Chondrocyte (in vitro differentiated cells): ENCODE measurements around the gene GJA10. TPM values are rescaled to one million over a fixed set of nuclear protein-coding genes. Genes with fewer than 3 reads are reported as not detected.
"Not testable (repeated sequence)": the region's sequence is repeated elsewhere in the genome, so short reads cannot be mapped to it uniquely, and the experiment has no call there.

ENCODE experiments used
- DNase-seq: peaks from one replicate; pipeline ENCODE4 v3.0.0; 2021; ENCODE audit warnings: mixed read lengths, low spot score
- H3K27ac Mint-ChIP-seq: one replicate; pipeline ENCODE4 v1.8.0; 2021; ENCODE audit warnings: mild to moderate bottlenecking, moderate library complexity, mixed read lengths; ENCODE audit not compliant: unreplicated experiment
- H3K27me3 Mint-ChIP-seq: 2 replicates; pipeline ENCODE4 v1.8.0; 2021; ENCODE audit warnings: low read depth, mixed read lengths
- H3K36me3 Mint-ChIP-seq: 2 replicates; pipeline ENCODE4 v1.8.0; 2021; ENCODE audit warnings: low read depth, mixed read lengths
- H3K4me1 Mint-ChIP-seq: 2 replicates; pipeline ENCODE4 v1.8.0; 2021; ENCODE audit warnings: low read depth, mild to moderate bottlenecking, mixed read lengths
- H3K4me3 Mint-ChIP-seq: one replicate; pipeline ENCODE4 v1.8.0; 2021; ENCODE audit warnings: mild to moderate bottlenecking, moderate library complexity, mixed read lengths; ENCODE audit not compliant: unreplicated experiment
- H3K9me3 Mint-ChIP-seq: 2 replicates; pipeline ENCODE4 v1.8.0; 2021; ENCODE audit warnings: low read depth, mixed read lengths
- long read RNA-seq: library from polyadenylated mRNA; stranded (forward); transcript quantifications from one replicate; pipeline ENCODE4 v2.0.0, GENCODE V29; 2021
- total RNA-seq: library from RNA; stranded (reverse); gene quantifications from 3 replicates; pipeline ENCODE4 v1.2.1, GENCODE V29; 2021
- TF ChIP-seq, protein P1 (sequence below): fragments of 200-600 bp; sonication (generic); IDR thresholded peaks from 2 replicates; pipeline ENCODE4 v1.5.0; 2021; ENCODE audit warnings: antibody characterized with exemption, mild to moderate bottlenecking, moderate library complexity

The GJA10 gene
- total RNA-seq: not detected in 3 replicates
- long read RNA-seq: 0 reads

DNA sequence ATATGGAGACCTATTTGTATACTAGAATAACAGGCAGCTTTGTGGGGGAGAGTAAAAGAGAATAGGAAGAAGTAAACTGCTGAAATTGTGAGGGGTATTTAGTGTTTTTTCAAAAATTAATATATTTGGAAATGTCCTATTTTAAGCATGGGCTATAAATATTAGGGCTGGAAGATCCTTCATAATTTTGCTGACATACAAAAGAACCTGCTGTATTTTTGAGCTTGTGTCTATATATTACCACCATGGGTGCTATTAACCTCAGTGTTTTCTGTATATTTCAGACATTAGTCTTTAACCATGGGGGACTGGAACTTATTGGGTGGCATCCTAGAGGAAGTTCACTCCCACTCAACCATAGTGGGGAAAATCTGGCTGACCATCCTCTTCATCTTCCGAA is at the start of gene GJA10:
Gene GJA10, plus strand, starts transcription at position 301 of the 400 bp plus-strand sequence. Its CDS starts 0 bp downstream, at position 301.
- DNase-seq: no peak
- Mint-ChIP-seq H3K27me3 (peaks cover 34% of the 10 kb centered on the region), H3K27ac (no peak within 1 kb of the TSS), H3K4me3 (no peak within 1 kb of the TSS), H3K9me3 (no peaks in the 10 kb centered on the region), H3K4me1 (no peaks in the 10 kb centered on the region), H3K36me3 (no peaks in the 10 kb centered on the region)
- TF ChIP-seq, protein P1, sequence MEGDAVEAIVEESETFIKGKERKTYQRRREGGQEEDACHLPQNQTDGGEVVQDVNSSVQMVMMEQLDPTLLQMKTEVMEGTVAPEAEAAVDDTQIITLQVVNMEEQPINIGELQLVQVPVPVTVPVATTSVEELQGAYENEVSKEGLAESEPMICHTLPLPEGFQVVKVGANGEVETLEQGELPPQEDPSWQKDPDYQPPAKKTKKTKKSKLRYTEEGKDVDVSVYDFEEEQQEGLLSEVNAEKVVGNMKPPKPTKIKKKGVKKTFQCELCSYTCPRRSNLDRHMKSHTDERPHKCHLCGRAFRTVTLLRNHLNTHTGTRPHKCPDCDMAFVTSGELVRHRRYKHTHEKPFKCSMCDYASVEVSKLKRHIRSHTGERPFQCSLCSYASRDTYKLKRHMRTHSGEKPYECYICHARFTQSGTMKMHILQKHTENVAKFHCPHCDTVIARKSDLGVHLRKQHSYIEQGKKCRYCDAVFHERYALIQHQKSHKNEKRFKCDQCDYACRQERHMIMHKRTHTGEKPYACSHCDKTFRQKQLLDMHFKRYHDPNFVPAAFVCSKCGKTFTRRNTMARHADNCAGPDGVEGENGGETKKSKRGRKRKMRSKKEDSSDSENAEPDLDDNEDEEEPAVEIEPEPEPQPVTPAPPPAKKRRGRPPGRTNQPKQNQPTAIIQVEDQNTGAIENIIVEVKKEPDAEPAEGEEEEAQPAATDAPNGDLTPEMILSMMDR: no peak

DNA sequence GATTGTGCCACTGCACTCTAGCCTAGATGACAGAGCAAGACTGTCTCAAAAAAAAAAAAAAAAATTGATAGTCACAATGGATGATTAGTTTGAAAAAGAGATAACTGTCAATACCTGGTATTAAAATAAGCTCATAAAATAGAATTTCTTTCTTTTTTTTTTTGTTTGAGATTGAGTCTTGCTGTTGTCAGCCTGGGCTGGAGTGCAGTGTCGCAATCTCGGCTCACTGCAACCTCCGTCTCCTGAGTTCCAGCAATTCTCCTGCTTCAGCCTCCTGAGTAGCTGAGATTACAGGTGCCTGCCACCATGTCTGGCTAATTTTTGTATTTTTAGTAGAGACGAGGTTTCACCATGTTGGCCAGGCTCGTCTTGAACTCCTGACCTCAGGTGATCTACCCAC is 46.8 kb upstream of the GJA10 start:
- H3K4me1 Mint-ChIP-seq: peaks cover 11% of the 10 kb centered on the region
- H3K4me3 Mint-ChIP-seq, H3K27ac Mint-ChIP-seq, H3K36me3 Mint-ChIP-seq, DNase-seq, H3K27me3 Mint-ChIP-seq, H3K9me3 Mint-ChIP-seq: not testable (repeated sequence)

DNA sequence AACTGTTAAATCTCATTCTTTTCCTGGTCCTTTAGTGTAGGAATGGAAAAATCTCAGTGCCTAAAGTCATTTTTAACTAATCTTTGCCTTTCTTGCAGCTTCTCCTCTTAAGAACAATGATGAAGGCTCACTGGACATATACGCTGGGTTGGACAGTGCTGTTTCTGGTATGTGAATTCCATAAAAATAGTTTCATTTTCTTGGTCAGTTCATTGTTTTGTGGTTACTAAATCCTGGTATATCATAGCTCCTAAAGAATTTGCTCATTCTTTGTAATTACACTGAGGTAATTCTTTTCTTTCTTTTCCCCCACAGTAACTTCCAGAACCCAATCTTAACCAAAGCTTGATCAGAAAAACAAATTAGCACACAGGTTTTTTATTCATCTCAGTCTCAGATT is 41.2 kb upstream of the GJA10 start:
- Mint-ChIP-seq H3K9me3 (no peaks in the 10 kb centered on the region), H3K27me3 (no peaks in the 10 kb centered on the region), H3K27ac (peak overlapping the region; percentile 50), H3K4me3 (no peak overlapping the region), H3K4me1 (peaks cover 6% of the 10 kb centered on the region), H3K36me3 (peaks cover 16% of the 10 kb centered on the region)
- TF ChIP-seq, protein P1: no peak
- DNase-seq: no peak

DNA sequence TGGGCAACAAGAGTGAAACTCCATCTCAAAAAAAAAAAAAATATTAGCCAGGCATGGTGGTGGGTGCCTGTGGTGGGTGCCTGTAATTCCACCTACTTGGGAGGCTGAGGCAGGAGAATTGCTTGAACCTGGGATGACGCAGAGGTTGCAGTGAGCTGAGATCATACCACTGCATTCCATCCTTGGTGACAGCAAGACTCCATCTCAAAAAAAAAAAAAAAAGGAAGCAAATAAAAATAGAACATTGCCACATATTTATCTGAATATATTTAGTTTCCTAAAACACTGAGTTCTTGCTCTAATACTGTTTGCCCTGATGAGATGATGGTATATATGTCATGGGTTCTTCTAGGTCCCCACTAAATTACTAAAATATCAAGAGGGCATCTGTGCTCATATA is 36.2 kb upstream of the GJA10 start:
- DNase-seq: no peak
- peaks cover 3% of the 10 kb centered on the region for H3K4me1 Mint-ChIP-seq
- no peaks in the 10 kb centered on the region for H3K9me3 Mint-ChIP-seq
- H3K36me3 Mint-ChIP-seq: peaks cover 46% of the 10 kb centered on the region
- H3K4me3 Mint-ChIP-seq: no peak overlapping the region
- TF ChIP-seq, protein P1: no peak
- H3K27me3 Mint-ChIP-seq: no peaks in the 10 kb centered on the region
- H3K27ac Mint-ChIP-seq: no peak overlapping the region

DNA sequence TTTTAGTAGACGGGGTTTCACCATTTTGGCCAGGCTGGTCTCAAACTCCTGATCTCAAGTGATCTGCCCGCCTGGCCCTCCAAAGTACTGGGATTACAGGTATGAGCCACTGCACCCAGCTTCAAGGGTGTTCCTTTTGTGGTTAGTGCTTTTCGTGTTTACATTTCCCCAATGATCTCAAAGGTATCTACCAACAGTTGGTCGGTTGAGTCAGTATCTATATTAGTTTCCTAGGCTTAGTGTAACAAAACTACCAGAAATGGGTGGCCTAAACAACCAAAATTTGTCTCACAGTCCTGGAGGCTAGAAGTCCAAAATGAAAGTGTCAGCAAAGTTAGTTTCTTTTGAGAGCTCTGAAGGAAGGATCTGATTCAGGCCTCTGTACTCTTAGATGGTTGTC is 34.5 kb upstream of the GJA10 start:
- TF ChIP-seq, protein P1: no peak
- no peak for DNase-seq
- H3K4me3 Mint-ChIP-seq: no peak overlapping the region
- no peaks in the 10 kb centered on the region for H3K27me3 Mint-ChIP-seq
- no peaks in the 10 kb centered on the region for H3K4me1 Mint-ChIP-seq
- no peak overlapping the region for H3K27ac Mint-ChIP-seq
- H3K9me3 Mint-ChIP-seq: no peaks in the 10 kb centered on the region
- H3K36me3 Mint-ChIP-seq: peaks cover 43% of the 10 kb centered on the region

DNA sequence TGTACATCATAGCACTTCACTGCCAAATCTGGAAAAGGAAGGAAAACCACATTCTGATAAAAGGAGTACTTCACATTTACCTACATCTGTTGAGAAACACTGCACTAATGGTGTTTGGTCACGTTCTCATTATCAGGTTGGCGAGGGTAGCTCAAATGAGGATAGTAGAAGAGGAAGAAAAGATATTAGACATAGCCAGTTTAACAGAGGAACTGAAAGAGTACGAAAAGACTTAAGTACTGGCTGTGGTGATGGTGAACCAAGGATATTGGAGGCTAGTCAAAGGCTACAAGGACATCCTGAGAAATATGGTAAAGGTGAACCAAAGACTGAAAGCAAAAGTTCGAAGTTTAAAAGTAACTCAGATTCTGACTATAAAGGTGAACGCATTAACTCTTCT is 32.0 kb upstream of the GJA10 start:
- no peak for DNase-seq
- TF ChIP-seq, protein P1: no peak
- Mint-ChIP-seq H3K36me3 (peaks cover 47% of the 10 kb centered on the region), H3K27me3 (no peaks in the 10 kb centered on the region), H3K4me3 (no peak overlapping the region), H3K9me3 (peaks cover 4% of the 10 kb centered on the region), H3K4me1 (no peaks in the 10 kb centered on the region), H3K27ac (no peak overlapping the region)
